HG02610 (cell line): ENCODE measurements around the gene MLF1.
A peak's percentile ranks its signal among the peaks of the same experiment; 100 is the strongest.
"Not testable (repeated sequence)": the region's sequence is repeated elsewhere in the genome, so short reads cannot be mapped to it uniquely, and the experiment has no call there.

ENCODE experiments used
- ATAC-seq: cut with Tn5 transposase; IDR thresholded peaks from one replicate; pipeline ENCODE4 v1.9.1; 2021; ENCODE audit warnings: mild to moderate bottlenecking, moderate library complexity; ENCODE audit not compliant: unreplicated experiment

The MLF1 gene

GRCh38 chr3:158570999-158571702 lies at the start of gene MLF1:
MLF1 (plus strand) TSS chr3:158571194; CDS start chr3:158571301, 107 bp downstream.
- peak; percentile 100 for ATAC-seq

- no peak for ATAC-seq
Observed at GRCh38 chr3:158522221-158523136, 48.5 kb upstream of the MLF1 start.

GRCh38 chr3:158528076-158528674 lies 42.8 kb upstream of the MLF1 start:
- ATAC-seq, result no peak

- no peak for ATAC-seq
Observed at GRCh38 chr3:158531334-158531733, 39.7 kb upstream of the MLF1 start.

- peak; percentile 54 for ATAC-seq
Observed at GRCh38 chr3:158532099-158532734, 38.8 kb upstream of the MLF1 start.

- no peak for ATAC-seq
Observed at GRCh38 chr3:158535918-158536317, 35.1 kb upstream of the MLF1 start.

GRCh38 chr3:158539414-158540014 lies 31.5 kb upstream of the MLF1 start:
- peak; percentile 69 for ATAC-seq

GRCh38 chr3:158540066-158540465 lies 30.9 kb upstream of the MLF1 start:
- ATAC-seq, result no peak

GRCh38 chr3:158548691-158549090 lies 22.3 kb upstream of the MLF1 start:
- no peak for ATAC-seq

GRCh38 chr3:158549938-158550337 lies 21.1 kb upstream of the MLF1 start:
- not testable (repeated sequence) for ATAC-seq

- no peak for ATAC-seq
Observed at GRCh38 chr3:158552124-158552523, 18.9 kb upstream of the MLF1 start.

GRCh38 chr3:158559504-158559903 lies 11.5 kb upstream of the MLF1 start:
- ATAC-seq, result no peak

GRCh38 chr3:158560979-158561378 lies 10.0 kb upstream of the MLF1 start:
- ATAC-seq, result no peak

GRCh38 chr3:158562674-158563073 lies 8.3 kb upstream of the MLF1 start:
- ATAC-seq, result no peak

GRCh38 chr3:158563076-158563475 lies 7.9 kb upstream of the MLF1 start:
- ATAC-seq, result no peak

GRCh38 chr3:158565076-158565475 lies 5.9 kb upstream of the MLF1 start:
- no peak for ATAC-seq

GRCh38 chr3:158568784-158569183 lies 2.2 kb upstream of the MLF1 start:
- ATAC-seq, result no peak

- no peak for ATAC-seq
Observed at GRCh38 chr3:158569794-158570193, 1.2 kb upstream of the MLF1 start.

- ATAC-seq, result no peak
Observed at GRCh38 chr3:158571969-158572765, 1.2 kb downstream of the MLF1 start.

GRCh38 chr3:158572766-158573060 lies 1.7 kb downstream of the MLF1 start:
- ATAC-seq, result no peak
